Ovary (tissue), 9 donors: Measurements from ENCODE around the gene SMAD3. TPM values are rescaled to one million over a fixed set of nuclear protein-coding genes. Genes with fewer than 3 reads are reported as not detected.

Experiments used
- DNase-seq, 5 donors: peaks; one replicate each; pipeline ENCODE4 v3.0.0-alpha.2; 2019 to 2020
- H3K27ac ChIP-seq, 2 donors: fragments of 200-600 bp; one replicate each; pipeline versions ENCODE4 v1.5.1 to v1.8.0; 2019 to 2022
- H3K27me3 ChIP-seq: fragments of 200-600 bp; one replicate; pipeline ENCODE4 v1.8.0; 2022
- H3K36me3 ChIP-seq: fragments of 200-600 bp; sonication (generic); one replicate; pipeline ENCODE4 v1.5.1; 2019
- H3K4me1 ChIP-seq: one replicate; pipeline ENCODE4 v1.8.1; 2013; ENCODE audit warnings: mild to moderate bottlenecking, moderate library complexity; ENCODE audit not compliant: insufficient read depth
- H3K4me3 ChIP-seq: fragments of 200-600 bp; sonication (generic); one replicate; pipeline ENCODE4 v1.5.1; 2017
- H3K9me3 ChIP-seq, 2 donors: fragments of 200-600 bp in 1 of 2; sonication (generic) in 1 of 2; one replicate each; pipeline versions ENCODE4 v1.5.1 to v1.8.1; 2013 to 2019; ENCODE audit warnings: mild to moderate bottlenecking in 1 of 2, moderate library complexity in 1 of 2
- EP300 ChIP-seq: sonication (generic); formaldehyde crosslinking; IDR thresholded peaks from one replicate; pipeline ENCODE4 v1.6.1; 2017; ENCODE audit warnings: antibody characterized with exemption
- POLR2A ChIP-seq: fragments of 450-650 bp; IDR thresholded peaks from one replicate; pipeline ENCODE4 v1.6.1; 2017; ENCODE audit warnings: antibody characterized with exemption, mild to moderate bottlenecking, moderate library complexity
- WGBS, 3 donors: extraction: QIAGEN DNeasy Blood & Tissue Kit in 1 of 3; methylation state at CpG; one replicate each; pipeline versions ENCODE4 v1.1.5 to v1.1.7; 2013 to 2017; 5-methylcytosine and 5-hydroxymethylcytosine counted together
- intact Hi-C, 4 donors: fragments of 100-400 bp; cut with DNase I; formaldehyde crosslinking; loops; one replicate each; pipeline versions ENCODE4 v1.11.0 to v1.15.1; 2022 to 2023
- polyA plus RNA-seq, 2 donors: library from polyadenylated mRNA; stranded (reverse); fragments of 200-250 nt in 1 of 2; fragments of 350-450 nt in 1 of 2; fragmentation: Illumina TruSeq in 1 of 2; extraction: RNeasy Lipid Tissue Mini Kit (QIAGEN cat#74804) in 1 of 2; gene quantifications; one replicate each; pipeline ENCODE4 v1.2.3, GENCODE V29; 2013 to 2014
- total RNA-seq, 7 donors: library from RNA; depleted of rRNA in 2 of 7; stranded (reverse); fragments of >200 nt in 2 of 7; fragmentation: NEBNext Ultra II Directional in 3 of 7; extraction: Animal tissue kit (Norgen Biotek cat#: 25700) in 3 of 7; gene quantifications; one replicate each; pipeline versions ENCODE4 v1.1.0 to v1.2.4, GENCODE V29; 2016 to 2023
- TF ChIP-seq, protein P1 (sequence below), 3 donors: fragments of 450-650 bp in 2 of 3; fragments of 200-600 bp in 1 of 3; IDR thresholded peaks; one replicate each; pipeline versions ENCODE4 v1.5.1 to v1.8.0; 2016 to 2022; ENCODE audit warnings: antibody characterized with exemption in 3 of 3, mild to moderate bottlenecking in 1 of 3
- donor health status: DM: no; HTN: no; CAD: no; lungs with moderate emphysema.
- donor health status: DM: no; HTN: no; CAD: no.
- donor health status: Bipolar disorder and iron deficiency.
- donor health status: DM: yes; HTN: yes; CAD: no.
- donor health status: DM: no; HTN: no; CAD: no.
- donor health status: DM: yes; HTN: yes; CAD: no.

Gene SMAD3
- total and polyA plus RNA-seq, 9 donors: 18.7 to 78.6 (median 46.0) TPM

DNA sequence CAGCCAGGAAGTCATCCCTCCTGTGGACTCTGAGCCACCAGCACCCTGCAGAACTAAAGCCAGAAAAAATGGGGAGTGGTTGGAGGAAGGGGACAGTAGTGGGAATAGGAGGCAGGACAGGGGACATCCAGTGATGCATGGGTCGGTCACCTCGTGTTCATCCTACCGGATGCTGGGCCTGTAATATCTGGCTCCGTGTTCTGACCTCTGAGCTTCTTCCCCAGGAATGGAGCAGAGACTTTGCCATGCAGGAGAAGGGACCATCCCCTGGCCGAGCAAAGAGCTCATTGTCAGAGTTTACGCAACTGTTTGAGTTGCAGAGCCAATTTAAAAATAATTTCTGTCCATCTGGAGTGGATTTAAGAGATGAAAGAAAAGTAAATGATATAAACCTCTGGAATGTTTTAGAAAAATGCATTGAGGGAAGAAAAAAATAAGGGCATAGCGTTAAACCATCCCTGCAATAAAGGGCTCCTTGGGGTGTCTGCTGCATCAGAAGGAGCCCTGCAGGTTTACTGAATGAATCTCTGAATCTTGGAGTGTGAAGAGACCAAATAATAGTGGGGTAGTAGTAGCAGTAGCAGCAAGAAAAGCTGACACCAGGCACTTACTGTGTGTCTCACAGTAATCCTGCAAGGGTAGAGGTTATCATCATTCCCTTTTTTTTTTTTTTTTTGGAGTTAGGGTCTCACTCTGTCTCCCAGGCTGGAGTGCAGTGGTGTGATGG lies 118.2 kb downstream of the SMAD3 start:
- H3K9me3 ChIP-seq: no peaks in the 10 kb centered on the region
- H3K36me3 ChIP-seq: no peaks in the 10 kb centered on the region
- H3K27me3 ChIP-seq: no peaks in the 10 kb centered on the region
- H3K27ac ChIP-seq: no peak overlapping the region
- intact Hi-C loops: loop anchor here in 1 of 4 donors (10.0 kb wide), 1 partner anchor 119 kb away; the partner anchor contains the start of gene SMAD3
- TF ChIP-seq POLR2A (no peak), EP300 (no peak)
- TF ChIP-seq, protein P1, sequence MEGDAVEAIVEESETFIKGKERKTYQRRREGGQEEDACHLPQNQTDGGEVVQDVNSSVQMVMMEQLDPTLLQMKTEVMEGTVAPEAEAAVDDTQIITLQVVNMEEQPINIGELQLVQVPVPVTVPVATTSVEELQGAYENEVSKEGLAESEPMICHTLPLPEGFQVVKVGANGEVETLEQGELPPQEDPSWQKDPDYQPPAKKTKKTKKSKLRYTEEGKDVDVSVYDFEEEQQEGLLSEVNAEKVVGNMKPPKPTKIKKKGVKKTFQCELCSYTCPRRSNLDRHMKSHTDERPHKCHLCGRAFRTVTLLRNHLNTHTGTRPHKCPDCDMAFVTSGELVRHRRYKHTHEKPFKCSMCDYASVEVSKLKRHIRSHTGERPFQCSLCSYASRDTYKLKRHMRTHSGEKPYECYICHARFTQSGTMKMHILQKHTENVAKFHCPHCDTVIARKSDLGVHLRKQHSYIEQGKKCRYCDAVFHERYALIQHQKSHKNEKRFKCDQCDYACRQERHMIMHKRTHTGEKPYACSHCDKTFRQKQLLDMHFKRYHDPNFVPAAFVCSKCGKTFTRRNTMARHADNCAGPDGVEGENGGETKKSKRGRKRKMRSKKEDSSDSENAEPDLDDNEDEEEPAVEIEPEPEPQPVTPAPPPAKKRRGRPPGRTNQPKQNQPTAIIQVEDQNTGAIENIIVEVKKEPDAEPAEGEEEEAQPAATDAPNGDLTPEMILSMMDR (IDR thresholded peaks at IDR 0.05): no peak
- DNase-seq: no peak
- H3K4me3 ChIP-seq: no peak overlapping the region
- H3K4me1 ChIP-seq: peaks cover 25% of the 10 kb centered on the region
- 72 to 84% (median 74%) methylated on average over 7 of the region's 7 CpGs for WGBS, 3 donors

DNA sequence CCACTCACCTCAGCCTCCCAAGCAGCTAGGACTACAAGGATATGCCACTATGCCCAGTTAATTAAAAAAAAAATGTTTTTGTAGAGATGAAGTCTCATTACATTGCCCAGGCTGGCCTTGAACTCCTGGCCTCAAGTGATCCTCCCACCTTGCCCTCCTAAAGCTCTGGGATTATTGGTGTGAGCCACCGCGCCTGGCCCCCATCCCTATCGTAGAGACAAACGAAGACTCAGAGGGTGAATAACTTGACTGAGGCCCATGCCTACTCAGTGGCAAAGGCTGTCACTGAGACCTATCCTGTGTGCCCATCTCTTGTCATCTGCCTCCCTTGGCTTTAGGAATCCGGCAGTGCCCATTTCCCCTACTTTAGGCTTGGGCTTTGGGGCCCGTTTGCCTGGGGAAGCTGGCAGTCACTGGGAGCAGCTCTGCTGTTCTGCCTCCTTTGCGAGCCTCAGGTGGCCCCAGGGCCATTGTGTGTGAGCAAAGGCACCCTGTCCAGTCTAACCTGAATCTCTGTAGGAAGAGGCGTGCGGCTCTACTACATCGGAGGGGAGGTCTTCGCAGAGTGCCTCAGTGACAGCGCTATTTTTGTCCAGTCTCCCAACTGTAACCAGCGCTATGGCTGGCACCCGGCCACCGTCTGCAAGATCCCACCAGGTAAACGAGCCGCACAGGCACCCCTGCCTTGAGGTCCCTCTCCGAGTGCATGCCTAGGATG lies 119.0 kb downstream of the SMAD3 start:
- peak in 1 of 5 donors; percentile 41 for DNase-seq
- no peak overlapping the region for H3K27ac ChIP-seq
- H3K4me3 ChIP-seq: no peak overlapping the region
- H3K9me3 ChIP-seq: no peaks in the 10 kb centered on the region
- intact Hi-C loops: loop anchor here in 1 of 4 donors (10.0 kb wide), 1 partner anchor 120 kb away; the partner anchor contains the start of gene SMAD3
- TF ChIP-seq, protein P1 (IDR thresholded peaks at IDR 0.05): no peak
- TF ChIP-seq POLR2A (no peak), EP300 (no peak)
- WGBS, 3 donors: 87 to 96% (median 89%) methylated on average over 18 of the region's 18 CpGs
- H3K27me3 ChIP-seq: no peaks in the 10 kb centered on the region
- H3K36me3 ChIP-seq: no peaks in the 10 kb centered on the region
- peaks cover 26% of the 10 kb centered on the region for H3K4me1 ChIP-seq

DNA sequence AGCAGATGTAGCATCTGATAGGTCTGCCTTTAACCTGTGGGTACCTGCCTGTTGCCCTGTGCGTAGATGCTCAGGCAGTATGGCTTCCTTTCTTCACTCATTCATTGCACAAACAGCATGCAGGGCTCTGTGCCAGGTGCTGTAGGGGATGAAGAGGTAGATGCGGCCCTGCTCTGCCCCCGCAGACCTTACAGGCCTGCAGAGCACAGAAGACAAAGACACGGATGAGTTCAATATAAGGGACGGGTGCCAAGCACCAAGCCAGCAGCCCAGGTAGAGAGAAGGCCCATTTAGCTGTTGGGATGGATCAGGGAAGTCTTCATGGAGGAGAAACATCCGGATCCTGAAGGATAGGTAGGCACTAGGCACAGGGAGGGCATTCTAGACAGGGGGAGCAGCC lies 119.6 kb downstream of the SMAD3 start:
- intact Hi-C loops: loop anchor here in 1 of 4 donors (10.0 kb wide), 1 partner anchor 120 kb away; the partner anchor contains the start of gene SMAD3

DNA sequence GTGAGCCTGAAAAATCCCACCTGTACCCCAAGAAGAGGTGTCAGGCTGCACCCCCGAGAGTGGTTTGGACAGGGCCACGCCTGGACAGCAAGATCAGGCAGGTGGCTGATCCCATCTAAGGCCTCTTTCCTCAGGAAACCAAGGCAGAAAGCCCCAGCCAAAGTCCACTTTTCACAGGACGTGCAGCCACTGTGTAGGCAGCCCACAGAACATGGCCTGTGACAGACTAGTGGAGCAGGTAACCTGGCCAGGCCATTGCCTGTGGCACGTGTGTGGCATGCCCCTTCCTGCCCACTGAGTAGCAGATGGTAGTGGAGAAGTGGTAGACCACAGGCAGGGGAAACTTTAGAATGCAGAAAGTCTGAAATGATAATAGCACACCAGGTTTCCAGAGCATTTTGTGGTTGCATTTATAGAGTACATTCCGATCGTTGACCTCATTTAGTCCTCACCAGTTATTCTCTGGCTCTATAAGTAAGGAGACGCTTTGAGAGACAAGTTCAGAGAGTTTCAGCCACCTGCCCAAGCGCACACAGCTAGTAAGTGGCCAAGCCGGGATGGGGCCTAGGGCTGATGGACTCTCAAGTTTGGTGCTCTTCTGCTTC lies 120.3 kb downstream of the SMAD3 start:
- peaks cover 27% of the 10 kb centered on the region for H3K4me1 ChIP-seq
- WGBS, 3 donors: 72 to 84% (median 77%) methylated on average over 9 of the region's 9 CpGs

More for the DNA sequence above, 119.6 kb downstream of the SMAD3 start:
- Histone ChIP-seq H3K4me1 (peaks cover 27% of the 10 kb centered on the region), H3K9me3 (no peaks in the 10 kb centered on the region), H3K36me3 (no peaks in the 10 kb centered on the region), H3K27ac (peak overlapping the region; percentile 8 to 81), H3K4me3 (no peak overlapping the region), H3K27me3 (no peaks in the 10 kb centered on the region)
- no peak for DNase-seq
- TF ChIP-seq, protein P1 (IDR thresholded peaks at IDR 0.05): no peak
- TF ChIP-seq POLR2A: no peak
- TF ChIP-seq EP300: no peak
- 72 to 88% (median 81%) methylated on average over 6 of the region's 6 CpGs for WGBS, 3 donors

More for the DNA sequence above, 120.3 kb downstream of the SMAD3 start:
- no peaks in the 10 kb centered on the region for H3K36me3 ChIP-seq
- no peak for DNase-seq
- no peaks in the 10 kb centered on the region for H3K27me3 ChIP-seq
- no peak overlapping the region for H3K4me3 ChIP-seq
- H3K27ac ChIP-seq: peak overlapping the region in 1 of 2 donors; percentile 81
- H3K9me3 ChIP-seq: no peaks in the 10 kb centered on the region
- TF ChIP-seq EP300 (no peak), POLR2A (no peak)
- TF ChIP-seq, protein P1 (IDR thresholded peaks at IDR 0.05): no peak
- intact Hi-C loops: loop anchor here in 1 of 4 donors (10.0 kb wide), 1 partner anchor 121 kb away; the partner anchor contains the start of gene SMAD3
